ENCODE data around the gene SOX13.

SOX13 gene

GRCh38 chr1:204130178-204130577 is 57.3 kb downstream of the SOX13 start:
- DNase-seq, result no peak
- ChIA-PET POLR2A (no interaction called here), CTCF (interaction anchor here (0.7 to 19.0 kb wide), 9 partner anchors 12 to 271 kb away, joined by 3 to 322 read pairs (median 3); partner anchors contain the start of gene SNRPE)
- H3K36me3 ChIP-seq (ENCODE audit: control insufficient read depth in 4 of 4, insufficient read depth in 4 of 4, low read length in 3 of 4), result peaks cover 0 to 3% (median 1%) of the 10 kb centered on the region in 4 experiments
- H3K9me3 ChIP-seq (ENCODE audit: control extremely low read depth in 1 of 5, control insufficient read depth in 4 of 5, insufficient read depth in 2 of 5, low read depth in 1 of 5, low read length in 4 of 5), result no peaks in the 10 kb centered on the region
- H3K27ac ChIP-seq (ENCODE audit: insufficient read depth in 1 of 2, low read depth in 1 of 2, low read length in 2 of 2, poor library complexity in 1 of 2, severe bottlenecking in 2 of 2), result no peak overlapping the region
- H3K27me3 ChIP-seq (replicated peaks in 2 of 5; ENCODE audit: control insufficient read depth in 4 of 5, insufficient read depth in 5 of 5, low read length in 4 of 5), result no peaks in the 10 kb centered on the region
- H3K4me3 ChIP-seq (ENCODE audit: control insufficient read depth in 1 of 7, extremely low read depth in 1 of 7, insufficient read depth in 4 of 7, low read depth in 2 of 7, low read length in 6 of 7), result no peak overlapping the region
- 97% methylated on average over 4 of the region's 4 CpGs for WGBS (ENCODE audit: insufficient coverage)
- H3K4me1 ChIP-seq (ENCODE audit: control extremely low read depth in 1 of 4, control insufficient read depth in 4 of 4, insufficient read depth in 4 of 4, low read length in 3 of 4), result peaks cover 0 to 9% (median 6%) of the 10 kb centered on the region in 4 experiments

- Histone ChIP-seq H3K27me3 (replicated peaks in 2 of 5; ENCODE audit: control insufficient read depth in 4 of 5, insufficient read depth in 5 of 5, low read length in 4 of 5) (no peaks in the 10 kb centered on the region), H3K4me3 (ENCODE audit: control insufficient read depth in 1 of 7, extremely low read depth in 1 of 7, insufficient read depth in 4 of 7, low read depth in 2 of 7, low read length in 6 of 7) (no peak overlapping the region), H3K36me3 (ENCODE audit: control insufficient read depth in 4 of 4, insufficient read depth in 4 of 4, low read length in 3 of 4) (peaks cover 0 to 3% (median 2%) of the 10 kb centered on the region in 4 experiments), H3K4me1 (ENCODE audit: control extremely low read depth in 1 of 4, control insufficient read depth in 4 of 4, insufficient read depth in 4 of 4, low read length in 3 of 4) (peaks cover 0 to 9% (median 6%) of the 10 kb centered on the region in 4 experiments), H3K27ac (ENCODE audit: insufficient read depth in 1 of 2, low read depth in 1 of 2, low read length in 2 of 2, poor library complexity in 1 of 2, severe bottlenecking in 2 of 2) (no peak overlapping the region), H3K9me3 (ENCODE audit: control extremely low read depth in 1 of 5, control insufficient read depth in 4 of 5, insufficient read depth in 2 of 5, low read depth in 1 of 5, low read length in 4 of 5) (no peaks in the 10 kb centered on the region)
- ChIA-PET CTCF (interaction anchor here (0.8 to 19.0 kb wide), 6 partner anchors 13 to 273 kb away, joined by 3 to 322 read pairs (median 4); partner anchors contain the start of gene SNRPE), POLR2A (interaction anchor here (0.6 kb wide), 1 partner anchor 371 kb away, joined by 6 read pairs; no protein-coding TSS in a partner anchor)
- no peak for DNase-seq
- WGBS (ENCODE audit: insufficient coverage), result 90% methylated on average over 5 of the region's 11 CpGs
Observed at GRCh38 chr1:204130981-204131892, 58.3 kb downstream of the SOX13 start.

GRCh38 chr1:204131978-204132377 is 59.1 kb downstream of the SOX13 start:
- CTCF ChIA-PET, result interaction anchor here (0.6 to 19.0 kb wide), 3 partner anchors 68 to 274 kb away, joined by 3 to 322 read pairs (median 4); no protein-coding TSS in a partner anchor
- Histone ChIP-seq H3K4me1 (ENCODE audit: control extremely low read depth in 1 of 4, control insufficient read depth in 4 of 4, insufficient read depth in 4 of 4, low read length in 3 of 4) (peaks cover 0 to 9% (median 6%) of the 10 kb centered on the region in 4 experiments), H3K27me3 (replicated peaks in 2 of 5; ENCODE audit: control insufficient read depth in 4 of 5, insufficient read depth in 5 of 5, low read length in 4 of 5) (no peaks in the 10 kb centered on the region), H3K4me3 (ENCODE audit: control insufficient read depth in 1 of 7, extremely low read depth in 1 of 7, insufficient read depth in 4 of 7, low read depth in 2 of 7, low read length in 6 of 7) (no peak overlapping the region), H3K9me3 (ENCODE audit: control extremely low read depth in 1 of 5, control insufficient read depth in 4 of 5, insufficient read depth in 2 of 5, low read depth in 1 of 5, low read length in 4 of 5) (no peaks in the 10 kb centered on the region), H3K36me3 (ENCODE audit: control insufficient read depth in 4 of 4, insufficient read depth in 4 of 4, low read length in 3 of 4) (peaks cover 0 to 3% (median 2%) of the 10 kb centered on the region in 4 experiments), H3K27ac (ENCODE audit: insufficient read depth in 1 of 2, low read depth in 1 of 2, low read length in 2 of 2, poor library complexity in 1 of 2, severe bottlenecking in 2 of 2) (no peak overlapping the region)
- DNase-seq, result no peak
- POLR2A ChIA-PET, result interaction anchor here (0.6 kb wide), 1 partner anchor 372 kb away, joined by 6 read pairs; no protein-coding TSS in a partner anchor
- 100% methylated on average over 1 of the region's 4 CpGs for WGBS (ENCODE audit: insufficient coverage)

- Histone ChIP-seq H3K36me3 (ENCODE audit: control insufficient read depth in 4 of 4, insufficient read depth in 4 of 4, low read length in 3 of 4) (peaks cover 0 to 3% (median 2%) of the 10 kb centered on the region in 4 experiments), H3K27ac (ENCODE audit: insufficient read depth in 1 of 2, low read depth in 1 of 2, low read length in 2 of 2, poor library complexity in 1 of 2, severe bottlenecking in 2 of 2) (no peak overlapping the region), H3K9me3 (ENCODE audit: control extremely low read depth in 1 of 5, control insufficient read depth in 4 of 5, insufficient read depth in 2 of 5, low read depth in 1 of 5, low read length in 4 of 5) (no peaks in the 10 kb centered on the region), H3K4me3 (ENCODE audit: control insufficient read depth in 1 of 7, extremely low read depth in 1 of 7, insufficient read depth in 4 of 7, low read depth in 2 of 7, low read length in 6 of 7) (no peak overlapping the region), H3K4me1 (ENCODE audit: control extremely low read depth in 1 of 4, control insufficient read depth in 4 of 4, insufficient read depth in 4 of 4, low read length in 3 of 4) (peaks cover 0 to 9% (median 6%) of the 10 kb centered on the region in 4 experiments), H3K27me3 (replicated peaks in 2 of 5; ENCODE audit: control insufficient read depth in 4 of 5, insufficient read depth in 5 of 5, low read length in 4 of 5) (no peaks in the 10 kb centered on the region)
- no CpG with 5 or more reads among the region's 6 CpGs for WGBS (ENCODE audit: insufficient coverage)
- CTCF ChIA-PET, result interaction anchor here (0.6 to 19.0 kb wide), 3 partner anchors 68 to 274 kb away, joined by 3 to 322 read pairs (median 4); no protein-coding TSS in a partner anchor
- POLR2A ChIA-PET, result no interaction called here
- DNase-seq, result no peak
Observed at GRCh38 chr1:204132718-204133117, 59.8 kb downstream of the SOX13 start.

- Histone ChIP-seq H3K9me3 (ENCODE audit: control extremely low read depth in 1 of 5, control insufficient read depth in 4 of 5, insufficient read depth in 2 of 5, low read depth in 1 of 5, low read length in 4 of 5) (no peaks in the 10 kb centered on the region), H3K36me3 (ENCODE audit: control insufficient read depth in 4 of 4, insufficient read depth in 4 of 4, low read length in 3 of 4) (peaks cover 0 to 8% (median 2%) of the 10 kb centered on the region in 4 experiments), H3K4me1 (ENCODE audit: control extremely low read depth in 1 of 4, control insufficient read depth in 4 of 4, insufficient read depth in 4 of 4, low read length in 3 of 4) (peaks cover 0 to 5% (median 4%) of the 10 kb centered on the region in 4 experiments), H3K27me3 (replicated peaks in 2 of 5; ENCODE audit: control insufficient read depth in 4 of 5, insufficient read depth in 5 of 5, low read length in 4 of 5) (no peaks in the 10 kb centered on the region), H3K27ac (ENCODE audit: insufficient read depth in 1 of 2, low read depth in 1 of 2, low read length in 2 of 2, poor library complexity in 1 of 2, severe bottlenecking in 2 of 2) (no peak overlapping the region), H3K4me3 (ENCODE audit: control insufficient read depth in 1 of 7, extremely low read depth in 1 of 7, insufficient read depth in 4 of 7, low read depth in 2 of 7, low read length in 6 of 7) (no peak overlapping the region)
- POLR2A ChIA-PET, result no interaction called here
- DNase-seq, result no peak
- WGBS (ENCODE audit: insufficient coverage), result 95% methylated on average over 6 of the region's 11 CpGs
- CTCF ChIA-PET, result interaction anchor here (1.3 to 19.0 kb wide), 2 partner anchors 262 to 282 kb away, joined by 3 to 322 read pairs; no protein-coding TSS in a partner anchor
Observed at GRCh38 chr1:204134103-204134502, 61.2 kb downstream of the SOX13 start.

- no peaks in the 10 kb centered on the region for H3K9me3 ChIP-seq (ENCODE audit: control extremely low read depth in 1 of 5, control insufficient read depth in 4 of 5, insufficient read depth in 2 of 5, low read depth in 1 of 5, low read length in 4 of 5)
- no peak for DNase-seq
- H3K27me3 ChIP-seq (replicated peaks in 2 of 5; ENCODE audit: control insufficient read depth in 4 of 5, insufficient read depth in 5 of 5, low read length in 4 of 5), result no peaks in the 10 kb centered on the region
- H3K4me1 ChIP-seq (ENCODE audit: control extremely low read depth in 1 of 4, control insufficient read depth in 4 of 4, insufficient read depth in 4 of 4, low read length in 3 of 4), result no peaks in the 10 kb centered on the region
- no peak overlapping the region for H3K4me3 ChIP-seq (ENCODE audit: control insufficient read depth in 1 of 7, extremely low read depth in 1 of 7, insufficient read depth in 4 of 7, low read depth in 2 of 7, low read length in 6 of 7)
- WGBS (ENCODE audit: insufficient coverage), result 100% methylated on average over 2 of the region's 2 CpGs
- CTCF ChIA-PET, result interaction anchor here (1.7 to 5.6 kb wide), 3 partner anchors 8 to 265 kb away, joined by 7 to 36 read pairs (median 27); no protein-coding TSS in a partner anchor
- H3K36me3 ChIP-seq (ENCODE audit: control insufficient read depth in 4 of 4, insufficient read depth in 4 of 4, low read length in 3 of 4), result peaks cover 0 to 19% (median 2%) of the 10 kb centered on the region in 4 experiments
- no peak overlapping the region for H3K27ac ChIP-seq (ENCODE audit: insufficient read depth in 1 of 2, low read depth in 1 of 2, low read length in 2 of 2, poor library complexity in 1 of 2, severe bottlenecking in 2 of 2)
- POLR2A ChIA-PET, result no interaction called here
Observed at GRCh38 chr1:204136814-204137213, 63.9 kb downstream of the SOX13 start.

Data from common myeloid progenitor, CD34-positive (primary cell).